Measurements from ENCODE around the gene DHRS3.
A peak's percentile ranks its signal among the peaks of the same experiment; 100 is the strongest.
"Not testable (repeated sequence)": the region's sequence is repeated elsewhere in the genome, so short reads cannot be mapped to it uniquely, and the experiment has no call there.

Gene DHRS3, protein sequence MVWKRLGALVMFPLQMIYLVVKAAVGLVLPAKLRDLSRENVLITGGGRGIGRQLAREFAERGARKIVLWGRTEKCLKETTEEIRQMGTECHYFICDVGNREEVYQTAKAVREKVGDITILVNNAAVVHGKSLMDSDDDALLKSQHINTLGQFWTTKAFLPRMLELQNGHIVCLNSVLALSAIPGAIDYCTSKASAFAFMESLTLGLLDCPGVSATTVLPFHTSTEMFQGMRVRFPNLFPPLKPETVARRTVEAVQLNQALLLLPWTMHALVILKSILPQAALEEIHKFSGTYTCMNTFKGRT

DNA sequence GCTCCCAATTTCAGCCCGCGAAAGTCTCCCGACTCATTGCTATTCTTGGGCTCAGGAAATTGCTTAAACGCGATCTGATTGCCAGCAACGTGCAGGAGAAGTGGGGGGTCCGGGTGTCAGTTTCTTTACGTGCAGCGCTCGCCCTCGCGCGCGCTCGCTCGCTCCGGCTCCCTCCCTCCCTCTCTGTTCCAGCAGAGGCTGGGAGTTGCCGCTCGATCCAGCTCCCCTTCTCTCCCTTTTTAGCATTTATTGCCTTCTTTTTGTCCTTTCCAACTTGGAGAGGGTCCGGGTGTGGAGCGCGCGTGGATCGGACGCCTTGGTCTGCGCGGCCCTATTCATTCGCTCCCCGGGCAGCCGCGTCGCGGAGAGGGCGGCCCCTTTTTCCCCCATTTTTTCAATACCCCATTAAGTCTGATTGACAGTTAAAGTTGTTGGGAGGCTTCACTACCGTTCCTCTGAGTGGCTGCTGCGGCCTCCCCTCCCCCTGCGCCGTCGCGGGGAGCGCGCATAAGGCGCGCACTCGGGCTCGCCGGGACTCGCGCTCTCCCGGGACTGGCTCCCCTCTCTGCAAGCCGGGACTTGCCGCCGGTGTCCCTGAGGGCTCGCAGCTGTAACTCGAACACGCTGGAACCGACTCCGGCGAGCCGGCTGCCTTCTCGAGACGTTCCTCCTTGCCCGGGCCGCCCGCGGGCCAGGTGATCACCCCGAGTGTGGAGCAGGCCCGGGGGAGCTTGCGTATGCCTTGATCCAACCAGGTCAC, at the start of gene DHRS3:
Gene DHRS3, minus strand, starts transcription at position 310 of the 760 bp plus-strand sequence. CDS start 862 bp downstream, outside the sequence.
- peak; percentile 37 for DNase-seq (ENCODE audit: low read depth)

DNA sequence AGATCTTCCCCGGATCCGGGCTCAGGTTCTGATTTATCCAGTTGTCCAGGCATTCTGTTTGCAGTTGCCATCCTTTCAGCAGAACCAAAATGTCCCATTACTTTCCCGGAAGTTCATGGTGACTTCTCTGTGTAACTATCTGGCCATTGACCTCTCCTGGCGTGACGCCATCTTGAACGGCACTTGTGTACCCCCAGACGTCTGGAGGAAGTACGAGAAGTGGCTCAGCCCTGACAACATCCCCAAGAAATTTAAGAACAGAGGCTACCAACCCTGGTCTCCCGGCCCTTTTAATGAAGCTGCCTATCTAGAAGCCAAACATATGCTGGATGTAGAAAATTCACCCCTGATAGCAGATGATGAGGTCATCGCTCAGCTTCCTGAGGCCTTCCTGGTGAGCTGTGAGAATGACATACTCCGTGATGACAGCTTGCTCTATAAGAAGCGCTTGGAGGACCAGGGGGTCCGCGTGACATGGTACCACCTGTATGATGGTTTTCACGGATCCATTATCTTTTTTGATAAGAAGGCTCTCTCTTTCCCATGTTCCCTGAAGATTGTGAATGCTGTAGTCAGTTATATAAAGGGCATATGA, 48.2 kb upstream of the DHRS3 start:
- no peak for DNase-seq (ENCODE audit: low read depth)

DNA sequence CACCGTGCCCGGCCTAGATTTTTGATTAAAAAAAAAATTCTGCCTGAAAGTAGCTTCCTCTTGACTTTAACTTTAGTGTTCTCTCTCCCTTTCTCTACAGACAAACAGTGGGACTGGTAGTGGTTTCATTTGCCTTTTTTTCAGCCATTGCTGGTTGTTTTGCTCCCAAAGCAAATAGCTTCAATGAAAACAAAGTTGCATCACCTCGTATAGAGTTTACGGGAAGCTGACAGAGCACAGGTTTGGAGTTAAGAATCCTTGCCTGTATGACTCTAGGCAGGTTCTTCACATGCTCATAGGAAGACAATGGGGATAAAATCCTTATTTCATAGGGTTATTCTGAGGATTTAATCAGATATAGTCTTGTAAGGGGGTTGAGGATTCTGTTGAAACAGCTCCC, 47.5 kb upstream of the DHRS3 start:
- DNase-seq (ENCODE audit: low read depth), result no peak

DNA sequence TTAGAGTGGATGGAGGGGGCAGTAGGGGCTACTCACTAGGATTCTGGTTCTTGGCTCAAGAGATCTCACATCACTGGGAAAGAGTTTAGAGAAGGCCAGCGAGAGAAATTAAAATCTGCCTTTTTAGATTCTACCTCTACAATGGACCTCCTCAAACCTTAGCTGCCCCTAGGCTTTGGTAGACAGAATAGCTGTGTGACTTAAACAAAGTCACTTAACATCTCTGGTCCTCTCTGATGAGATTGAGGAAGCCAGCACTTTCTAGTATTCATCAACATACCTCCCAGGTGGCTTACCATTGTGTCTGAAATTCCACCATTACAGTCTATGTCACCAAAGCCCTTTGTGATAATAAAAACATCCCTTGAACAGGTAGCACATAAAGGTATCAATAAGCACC, 44.5 kb upstream of the DHRS3 start:
- DNase-seq (ENCODE audit: low read depth), result no peak

DNA sequence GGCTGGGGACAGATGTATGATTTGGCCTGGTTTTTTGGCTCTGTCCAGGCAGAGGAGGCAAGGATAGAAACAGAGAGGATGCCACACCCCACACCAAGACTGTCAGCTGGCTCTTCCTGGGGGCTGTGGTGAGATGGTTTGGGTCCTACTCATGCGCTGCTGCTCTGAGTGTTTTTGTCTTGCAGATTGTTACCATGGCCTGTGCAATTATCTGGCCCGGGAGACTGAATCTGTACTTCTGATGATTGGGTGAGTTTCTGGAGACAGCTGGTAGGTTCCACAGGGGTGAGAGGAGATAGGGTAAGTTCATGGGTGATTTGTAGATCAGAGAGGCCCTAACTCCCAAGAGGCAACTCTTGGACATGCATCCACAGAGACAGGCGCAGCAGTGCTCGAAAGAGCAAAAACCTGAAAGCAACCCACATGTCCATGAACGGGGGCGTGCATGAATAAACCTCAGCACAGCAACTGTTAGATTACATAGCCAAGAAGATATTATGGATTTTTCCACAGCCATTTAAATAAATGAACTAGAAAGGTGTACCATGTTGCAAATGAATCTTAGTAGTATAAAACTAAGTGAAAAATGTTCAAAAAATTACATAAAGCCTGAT, 43.7 kb upstream of the DHRS3 start:
- no peak for DNase-seq (ENCODE audit: low read depth)

DNA sequence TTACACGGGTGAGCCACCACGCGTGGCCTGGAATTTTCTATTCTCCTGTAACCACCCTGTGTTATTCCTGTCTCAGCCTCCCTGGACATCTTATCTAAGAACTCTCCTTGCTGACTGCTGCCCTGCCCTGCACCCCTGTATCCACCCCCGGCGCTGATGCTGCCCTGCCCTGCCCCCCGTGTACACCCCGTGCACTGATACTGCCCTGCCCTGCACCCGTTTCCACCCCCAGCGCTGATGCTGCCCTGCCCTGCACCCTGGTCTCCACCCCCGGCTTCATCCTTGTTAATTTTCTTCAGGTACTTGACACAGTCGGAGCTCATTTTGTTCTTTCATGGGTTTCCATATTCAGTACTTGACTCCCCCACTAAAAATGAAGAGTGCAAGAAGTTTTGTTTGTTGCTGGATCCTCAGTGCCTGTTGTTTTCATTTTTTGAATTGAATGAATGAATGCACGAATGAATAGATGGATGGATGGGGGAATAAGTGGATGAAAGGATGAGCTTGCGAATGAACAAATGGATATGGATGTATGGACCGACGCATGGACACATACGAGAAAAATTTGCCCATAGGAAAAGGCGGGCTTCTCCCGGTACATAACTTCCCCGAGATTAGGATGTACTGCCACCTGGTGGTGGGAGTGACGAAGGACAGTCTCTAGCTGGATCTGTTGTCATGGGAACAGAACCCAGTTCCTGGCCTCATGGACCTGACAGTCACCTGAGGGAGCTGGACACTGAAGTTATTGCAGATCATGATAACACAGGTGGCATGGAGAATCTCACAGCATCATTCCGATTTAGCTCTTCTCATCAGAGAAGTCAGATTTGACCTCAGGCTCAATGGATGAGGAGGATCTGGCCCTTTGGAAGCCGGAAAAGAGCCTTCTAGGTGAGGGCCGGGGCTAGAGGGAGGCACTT, 40.8 kb upstream of the DHRS3 start:
- DNase-seq (ENCODE audit: low read depth), result peak; percentile 45

DNA sequence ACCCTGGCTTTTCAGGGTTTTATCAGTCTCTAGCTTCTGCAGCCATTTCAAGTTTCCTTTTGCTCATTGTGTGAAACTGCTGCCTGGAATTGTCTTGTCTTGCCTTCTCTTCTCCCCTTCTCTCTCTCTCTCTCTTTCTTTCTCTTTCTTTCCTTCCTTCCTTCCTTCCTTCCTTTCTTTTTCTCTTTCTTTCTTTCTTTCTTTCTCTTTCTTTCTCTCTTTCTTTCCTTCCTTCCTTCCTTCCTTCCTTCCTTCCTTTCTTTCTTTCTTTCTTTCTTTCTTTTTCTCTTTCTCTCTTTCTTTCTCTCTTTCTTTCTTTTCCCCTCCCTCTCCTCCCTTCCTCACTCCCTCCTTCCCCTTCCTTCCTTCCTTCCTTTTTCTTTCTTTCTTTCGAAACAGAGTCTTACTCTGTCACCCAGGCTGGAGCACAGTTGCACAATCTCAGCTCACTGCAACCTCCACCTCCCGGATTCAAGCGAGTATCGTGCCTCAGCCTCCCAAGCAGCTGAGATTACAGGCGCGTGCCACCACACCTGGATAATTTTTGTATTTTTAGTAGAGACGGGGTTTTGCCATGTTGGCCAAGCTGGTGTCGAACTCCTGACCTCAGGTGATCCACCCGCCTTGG, 40.0 kb upstream of the DHRS3 start:
- not testable (repeated sequence) for DNase-seq (ENCODE audit: low read depth)

DNA sequence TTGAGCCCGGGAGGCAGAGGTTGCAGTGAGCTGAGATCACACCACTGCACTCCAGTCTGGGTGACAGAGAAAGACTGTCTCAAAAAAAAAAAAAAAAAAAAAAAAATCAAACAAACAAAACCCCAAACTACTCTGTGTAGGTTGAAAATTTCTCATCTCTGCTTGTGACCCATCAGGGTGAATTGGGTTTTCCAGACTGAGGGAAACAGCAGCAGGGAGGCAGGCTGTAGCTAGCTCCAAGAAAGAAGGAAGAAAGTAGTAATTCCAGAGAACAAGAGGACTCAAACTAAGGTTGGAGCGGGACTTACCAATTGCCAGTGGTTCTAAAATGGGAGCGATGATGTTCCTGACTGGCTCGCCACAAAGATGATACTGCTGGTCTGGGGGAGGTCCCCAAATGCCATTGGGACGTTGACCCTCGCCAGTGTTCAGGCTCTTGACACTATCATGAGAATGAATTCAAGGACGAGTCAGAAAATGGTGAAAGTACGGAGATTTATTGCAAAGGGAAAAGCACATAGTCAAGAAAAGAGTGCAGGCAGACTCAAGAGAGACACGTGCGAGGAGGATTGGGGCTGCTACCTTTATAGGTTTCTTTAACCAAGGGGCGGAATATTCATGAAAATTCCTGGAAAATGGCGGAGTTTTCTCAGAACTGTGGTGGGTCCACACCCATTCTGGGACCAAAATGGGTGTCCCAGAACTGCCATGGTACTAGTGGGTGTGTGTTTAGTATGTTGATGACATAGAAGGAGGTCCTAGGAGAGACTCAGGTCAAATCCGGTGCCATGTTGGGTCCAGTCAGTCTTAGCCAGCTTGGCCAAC, 39.3 kb upstream of the DHRS3 start:
- no peak for DNase-seq (ENCODE audit: low read depth)

DNA sequence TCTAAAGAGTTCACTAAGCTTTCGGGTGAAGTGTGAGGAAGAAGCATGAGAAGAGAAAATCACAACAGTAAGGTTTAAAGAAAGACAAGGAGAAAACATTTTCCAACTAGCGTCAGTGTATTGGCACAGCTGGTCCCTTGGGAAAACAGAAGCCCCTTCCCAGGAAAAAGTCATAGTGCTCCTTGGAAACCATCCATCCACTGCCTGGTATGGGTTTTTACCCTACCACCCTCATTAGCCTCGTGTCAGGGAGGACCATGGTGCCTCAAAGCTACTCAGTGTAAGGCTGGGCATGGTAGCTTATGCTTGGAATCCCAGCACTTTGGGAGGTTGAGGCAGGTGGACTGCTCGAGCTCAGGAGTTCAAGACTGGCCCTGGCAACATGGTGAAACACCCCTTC, 38.6 kb upstream of the DHRS3 start:
- DNase-seq (ENCODE audit: low read depth), result no peak

DNA sequence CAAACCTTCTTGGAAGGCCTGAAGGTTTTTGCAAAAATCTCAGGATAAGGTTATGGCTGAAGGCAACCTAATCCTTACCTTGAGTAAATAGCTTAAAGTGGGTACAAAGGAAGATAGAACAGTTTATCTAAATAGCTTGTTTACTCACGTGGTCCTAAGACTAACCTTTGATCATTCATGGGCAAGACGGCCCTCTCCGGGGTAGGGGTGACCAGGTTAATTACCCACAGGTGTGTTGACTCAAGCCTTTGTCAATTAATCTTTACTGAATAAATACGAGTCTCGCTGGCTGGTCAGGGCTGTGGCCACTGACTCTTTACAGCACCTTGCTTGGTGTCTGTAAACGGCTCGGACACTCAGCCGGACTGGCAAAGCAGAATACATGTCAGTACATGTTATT, 36.6 kb upstream of the DHRS3 start:
- DNase-seq (ENCODE audit: low read depth), result no peak

DNA sequence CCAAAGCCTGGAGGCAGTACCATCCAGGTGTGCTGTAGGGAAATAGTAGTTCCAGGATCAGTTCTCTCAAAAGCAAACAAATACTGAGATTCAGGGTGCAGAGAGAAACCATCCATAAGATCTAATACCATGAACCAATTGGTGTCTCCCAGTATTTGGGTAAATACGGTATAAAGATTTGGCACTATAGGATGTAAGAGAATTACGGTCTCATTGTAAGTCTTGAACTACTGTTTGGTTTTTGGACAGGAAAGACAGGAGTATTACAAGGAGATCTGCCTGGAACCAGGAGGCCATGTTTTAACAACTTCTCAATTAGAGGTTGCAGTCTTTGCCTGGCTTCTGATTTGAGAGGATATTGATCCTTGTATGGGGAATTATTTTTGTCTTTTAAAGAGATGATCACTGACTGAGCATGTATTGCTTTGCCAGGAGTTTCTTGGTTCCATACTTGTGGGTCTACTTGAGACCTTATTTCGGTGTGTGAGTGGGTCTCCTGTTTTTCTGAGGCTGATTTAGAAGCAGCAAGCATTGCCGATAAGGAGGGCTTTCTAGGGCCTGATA, 36.1 kb upstream of the DHRS3 start:
- DNase-seq (ENCODE audit: low read depth), result no peak

DNA sequence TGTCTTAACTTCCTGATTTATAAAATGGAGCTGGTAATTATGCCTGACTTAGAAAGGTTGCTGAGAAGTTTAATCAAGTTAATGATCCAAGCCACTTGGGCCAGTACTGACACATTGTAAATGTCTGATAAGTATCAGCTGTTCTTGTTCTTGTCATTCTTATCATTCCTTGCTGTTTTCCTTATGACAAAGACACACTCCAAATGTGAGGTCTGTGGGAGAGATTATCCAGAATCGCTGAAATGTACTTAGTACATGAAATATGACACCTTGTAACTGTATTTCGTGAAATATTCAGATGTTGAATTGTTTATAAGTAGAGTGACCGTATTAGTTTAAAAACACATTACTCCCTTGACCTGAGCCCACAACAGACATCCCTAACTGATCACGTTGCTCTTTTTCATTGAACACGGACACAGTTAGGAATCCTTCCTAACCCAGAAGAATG, 32.0 kb upstream of the DHRS3 start:
- DNase-seq (ENCODE audit: low read depth), result no peak

DNA sequence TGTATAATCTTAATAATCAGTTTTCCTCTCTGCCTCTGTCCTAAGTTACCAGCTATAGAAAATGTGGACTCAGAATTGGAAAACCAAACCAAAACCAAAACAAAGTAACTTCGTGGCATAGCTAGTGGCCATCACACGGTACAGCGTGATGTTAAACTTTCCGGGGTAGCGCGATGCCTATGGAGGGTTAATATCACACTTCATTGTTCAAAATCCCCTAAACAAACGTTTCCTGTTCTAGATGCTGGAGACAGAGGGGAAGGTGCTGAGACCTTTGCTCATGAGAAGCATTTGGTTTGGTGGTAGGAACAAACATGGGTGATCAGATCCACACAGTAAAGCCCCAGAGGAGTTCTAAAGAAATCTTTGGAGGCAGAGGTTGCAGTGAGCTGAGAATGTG, 30.7 kb upstream of the DHRS3 start:
- no peak for DNase-seq (ENCODE audit: low read depth)

DNA sequence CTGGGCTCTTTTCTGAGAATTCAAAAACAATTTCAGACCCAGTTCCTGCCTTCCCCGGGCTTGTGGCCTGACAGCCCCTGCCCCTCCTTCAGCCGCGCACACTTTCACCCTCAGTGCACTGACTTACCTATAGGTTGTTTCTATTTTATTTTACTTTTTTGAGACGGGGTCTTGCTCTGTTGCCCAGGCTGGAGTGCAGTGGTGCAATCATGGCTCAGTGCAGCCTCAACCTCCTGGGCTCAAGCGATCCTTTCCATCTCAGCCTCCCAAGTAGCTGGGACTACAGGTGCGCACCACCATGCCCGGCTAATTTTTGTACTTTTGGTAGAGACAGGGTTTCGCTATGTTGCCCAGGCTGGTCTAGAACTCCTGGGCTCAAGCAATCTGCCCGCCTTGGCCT, 27.4 kb upstream of the DHRS3 start:
- DNase-seq (ENCODE audit: low read depth), result not testable (repeated sequence)

DNA sequence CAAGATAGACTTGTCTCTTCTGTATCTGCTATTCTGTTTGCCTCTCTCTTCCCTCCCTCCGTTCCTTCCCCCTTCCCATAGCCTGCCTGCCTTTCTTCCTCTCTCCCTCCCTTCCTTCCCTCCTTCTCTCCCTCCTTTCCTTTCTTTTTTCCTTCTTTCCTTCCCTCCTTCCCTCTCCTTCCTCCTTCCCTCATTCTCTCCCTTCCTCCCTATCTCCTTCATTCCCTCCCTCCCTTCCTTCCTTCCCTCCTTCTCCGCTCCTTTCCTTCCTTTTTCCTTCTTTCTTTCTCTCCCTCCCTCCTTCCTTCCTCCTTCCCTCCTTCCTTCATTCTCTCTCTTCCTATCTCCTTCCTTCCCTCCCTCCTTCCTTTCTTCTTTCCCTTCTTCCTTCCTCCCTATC, 26.8 kb upstream of the DHRS3 start:
- DNase-seq (ENCODE audit: low read depth), result no peak

DNA sequence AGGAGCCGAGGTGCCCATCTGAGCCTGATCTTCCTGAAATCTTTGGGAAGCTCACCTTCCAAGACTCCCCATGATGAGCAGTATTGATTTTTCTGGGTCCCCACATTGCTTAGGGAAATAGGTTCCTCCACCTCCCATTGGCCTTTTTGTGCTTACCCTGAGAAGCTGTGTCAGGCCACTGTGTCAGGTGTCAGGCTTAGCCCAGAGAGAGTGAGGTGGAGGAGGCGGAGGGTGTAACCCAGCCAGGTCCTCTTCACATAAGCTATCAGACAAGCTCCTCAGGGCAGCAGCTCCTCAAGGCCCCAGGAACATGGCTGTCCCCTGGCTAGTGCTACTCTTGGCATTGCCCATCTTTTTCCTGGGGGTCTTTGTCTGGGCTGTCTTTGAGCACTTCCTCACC, 26.2 kb upstream of the DHRS3 start:
- DNase-seq (ENCODE audit: low read depth), result no peak

DNA sequence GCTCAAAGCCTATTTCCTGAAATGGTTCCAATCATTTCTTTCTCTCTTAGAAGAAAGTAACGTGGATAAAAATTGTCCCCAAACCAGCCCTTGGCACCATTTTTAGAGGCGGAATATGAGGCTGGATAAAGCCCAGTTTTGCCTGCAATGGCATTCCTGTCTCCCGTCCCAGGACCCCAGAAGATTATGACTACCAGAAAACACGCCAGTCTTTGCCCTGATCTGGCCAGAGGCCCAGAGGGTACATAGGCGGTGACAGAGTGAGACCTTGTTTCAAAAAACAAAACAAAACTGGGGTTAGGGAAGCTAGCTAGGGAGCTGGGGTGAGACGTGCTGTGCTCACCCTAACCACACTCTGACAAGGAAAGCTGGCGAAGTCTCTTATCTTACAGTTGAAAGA, 25.8 kb upstream of the DHRS3 start, which contains the start of gene AADACL4:
Gene AADACL4, plus strand, starts transcription at position 301 of the 400 bp plus-strand sequence. CDS start 462 bp downstream, outside the sequence.
- no peak for DNase-seq (ENCODE audit: low read depth)

DNA sequence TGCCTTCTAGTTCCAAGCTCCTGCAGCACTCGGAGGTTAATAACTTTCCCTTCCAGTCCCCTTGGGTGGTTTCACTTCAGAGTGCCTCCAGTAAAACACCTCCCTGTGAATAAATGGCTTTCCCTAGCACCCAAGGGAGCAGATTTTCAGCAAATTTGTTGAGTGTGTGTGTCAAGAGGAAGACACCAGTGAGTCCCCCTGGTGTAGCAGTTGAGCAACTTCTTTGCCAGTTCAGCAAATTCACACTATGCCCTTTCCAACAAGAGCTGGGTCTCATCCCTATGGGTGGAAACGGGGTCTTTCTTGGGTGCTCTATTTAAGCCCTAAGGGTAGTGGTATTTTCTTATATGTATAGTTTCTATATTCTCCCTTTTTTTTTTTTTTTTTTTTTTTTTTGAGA, 25.1 kb upstream of the DHRS3 start:
- no peak for DNase-seq (ENCODE audit: low read depth)

DNA sequence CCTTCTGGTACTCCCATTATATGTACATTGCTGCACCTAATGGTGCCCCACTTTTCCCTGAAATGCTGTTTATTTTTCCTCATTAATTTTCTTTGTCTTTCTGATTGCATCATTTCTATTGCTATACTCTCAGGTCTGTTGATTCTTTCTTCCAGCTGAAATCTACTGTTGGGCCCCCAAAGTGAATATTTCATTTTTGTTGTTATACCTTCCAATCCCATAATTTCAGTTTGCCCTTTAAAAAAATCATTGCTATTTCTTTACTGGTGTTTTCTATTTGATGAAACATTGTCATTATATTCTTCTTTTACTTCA, 22.9 kb upstream of the DHRS3 start:
- no peak for DNase-seq (ENCODE audit: low read depth)
